RPMI7951 (cell line): ENCODE data around the gene MIAT. TPM values are rescaled to one million over a fixed set of nuclear protein-coding genes. Genes with fewer than 3 reads are reported as not detected.
"Not testable (repeated sequence)": the region's sequence is repeated elsewhere in the genome, so short reads cannot be mapped to it uniquely, and the experiment has no call there.

Source experiments
- DNase-seq: peaks from one replicate; pipeline ENCODE4 v3.0.0-alpha.2; 2012; ENCODE audit warnings: low read depth
- total RNA-seq: library from RNA; depleted of rRNA; stranded (reverse); fragments of >200 nt; shearing (Covaris generic); gene quantifications from 2 replicates; pipeline ENCODE4 v1.2.3, GENCODE V29; 2014; rRNA removed

The MIAT gene
- total RNA-seq = 0.39 and 0.48 TPM in 2 replicates

DNA sequence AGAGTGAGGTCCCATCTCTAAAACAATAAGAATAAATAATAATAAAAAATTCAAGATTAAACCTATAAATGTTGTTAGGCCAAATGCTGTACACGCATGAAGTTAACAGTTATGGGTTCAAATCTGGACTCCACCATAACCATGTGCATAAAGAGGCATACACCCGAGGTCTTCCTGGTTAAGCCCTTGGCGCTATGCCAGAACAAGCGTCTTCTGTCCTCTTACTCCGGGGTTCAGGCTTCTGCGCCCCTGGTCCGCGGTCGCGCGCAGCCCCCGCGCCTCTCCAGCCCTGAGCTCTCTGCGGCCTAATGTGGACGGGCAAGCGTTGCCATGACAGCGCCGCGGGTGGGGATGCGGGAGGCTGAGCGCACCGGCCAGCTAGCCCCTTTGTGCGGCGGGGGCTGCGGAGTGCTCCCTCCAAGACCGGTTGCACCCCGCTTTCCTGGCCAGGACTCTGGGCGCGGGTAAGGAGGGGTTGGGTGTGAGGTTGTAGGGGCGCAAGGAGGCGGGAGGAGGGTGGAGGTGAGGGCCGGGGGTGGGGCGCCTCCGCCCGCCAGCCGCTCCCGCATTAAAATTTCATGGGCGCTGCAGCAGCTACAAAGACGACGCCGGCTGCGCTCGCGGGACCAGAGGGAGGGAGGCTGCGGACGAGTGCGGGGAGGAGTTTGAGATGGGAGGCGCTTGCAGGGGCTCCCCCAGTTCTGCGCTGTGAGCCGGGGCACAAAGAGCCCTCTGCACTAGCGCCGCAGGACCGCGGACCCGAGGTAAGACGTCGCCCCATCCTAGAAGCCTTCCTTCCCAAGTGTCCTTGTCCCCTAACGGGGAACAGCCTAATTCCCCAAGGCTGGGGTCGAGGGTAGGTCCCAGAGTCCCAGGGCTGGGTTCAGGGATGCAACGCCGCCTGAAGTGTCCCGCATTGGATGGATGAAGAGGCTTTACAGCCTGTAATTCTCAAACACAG is at the start of gene MIAT:
Gene MIAT, plus strand, starts transcription at position 698 of the 961 bp plus-strand sequence.
- DNase-seq = peak; percentile 29

- no peak for DNase-seq
These were observed 49.3 kb upstream of the MIAT start for GRCh38 chr22:26608129-26608528.

GRCh38 chr22:26609287-26609686 is 48.1 kb upstream of the MIAT start:
- DNase-seq = no peak

DNA sequence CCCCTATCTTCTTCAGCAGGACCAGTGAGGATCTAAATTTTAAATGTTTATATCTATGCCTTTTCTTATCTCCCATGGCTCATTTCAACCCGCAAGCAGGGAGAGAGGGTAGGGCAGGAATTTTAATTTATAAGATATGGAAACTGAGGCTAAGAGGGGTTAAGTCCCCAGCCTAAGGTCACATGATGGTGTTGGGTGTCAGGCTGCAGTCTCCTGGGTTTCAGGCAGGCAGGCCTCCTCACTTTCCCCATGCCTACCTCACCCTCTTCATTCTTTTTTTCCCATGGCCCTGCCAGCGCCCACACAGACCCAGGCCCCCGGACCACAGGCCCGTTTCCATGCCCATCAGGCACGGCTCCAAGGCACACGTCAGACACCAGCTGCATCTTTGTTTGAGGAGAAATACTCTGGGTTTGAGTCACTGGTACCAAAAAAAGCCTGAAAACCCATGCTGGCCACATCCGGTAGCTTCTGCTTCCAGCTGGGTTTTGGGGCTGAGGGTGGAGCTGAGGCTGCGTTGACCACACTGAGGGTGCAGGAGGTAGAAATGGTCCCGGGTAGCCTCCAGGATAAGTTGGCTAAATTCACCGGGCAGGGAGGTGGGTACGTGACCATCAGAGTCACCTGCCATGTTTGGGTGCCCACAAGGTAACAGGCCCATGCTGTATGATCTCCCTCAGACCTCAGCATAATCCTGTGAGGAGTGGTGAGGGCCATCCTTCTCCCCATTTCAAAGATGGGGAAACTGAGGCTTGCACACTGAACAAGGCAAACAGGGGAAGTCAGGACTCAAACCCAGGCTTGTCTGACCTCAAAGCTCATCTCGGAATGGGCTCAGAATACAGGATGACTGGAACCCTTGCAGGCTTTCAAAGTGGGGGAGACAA is 47.1 kb upstream of the MIAT start:
- DNase-seq = peak; percentile 97

- DNase-seq = peak; percentile 68
These were observed 46.4 kb upstream of the MIAT start for GRCh38 chr22:26610996-26611395.

DNA sequence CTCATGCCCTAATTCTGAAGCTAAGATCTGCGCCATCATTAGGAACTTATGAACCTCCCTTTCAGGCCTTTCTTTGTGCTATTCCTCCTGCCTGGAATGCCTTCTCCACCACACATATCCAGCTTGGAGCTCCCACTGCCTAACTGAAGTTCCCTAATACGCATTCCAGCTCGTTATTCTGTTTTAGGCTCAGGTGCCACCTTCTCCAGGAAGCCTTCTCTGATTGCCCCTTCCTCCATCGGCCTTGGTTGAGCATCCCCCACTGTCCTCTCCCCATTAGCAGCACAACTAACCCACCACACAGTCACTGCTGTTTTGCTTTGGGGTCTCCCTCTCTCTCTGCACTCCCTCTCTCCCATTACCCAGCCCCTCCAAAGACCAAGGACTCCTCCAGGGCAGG is 44.7 kb upstream of the MIAT start:
- DNase-seq = no peak

DNA sequence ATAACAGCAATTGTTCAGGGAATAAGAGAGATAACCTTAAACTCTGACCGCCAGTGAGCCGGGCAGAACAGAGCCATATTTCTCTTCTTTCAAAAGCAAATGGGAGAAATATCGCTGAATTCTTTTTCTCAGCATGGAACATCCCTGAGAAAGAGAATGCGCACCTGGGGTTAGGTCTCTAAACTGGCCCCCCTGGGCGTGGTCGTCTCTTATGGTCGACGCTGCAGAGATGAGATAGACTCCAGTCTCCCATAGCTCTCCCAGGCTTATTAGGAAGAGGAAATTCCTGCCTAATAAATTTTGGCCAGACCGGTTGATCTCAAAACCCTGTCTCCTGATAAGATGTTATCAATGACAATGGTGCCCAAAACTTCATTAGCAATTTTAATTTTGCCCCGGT is 43.6 kb upstream of the MIAT start:
- DNase-seq = not testable (repeated sequence)

DNA sequence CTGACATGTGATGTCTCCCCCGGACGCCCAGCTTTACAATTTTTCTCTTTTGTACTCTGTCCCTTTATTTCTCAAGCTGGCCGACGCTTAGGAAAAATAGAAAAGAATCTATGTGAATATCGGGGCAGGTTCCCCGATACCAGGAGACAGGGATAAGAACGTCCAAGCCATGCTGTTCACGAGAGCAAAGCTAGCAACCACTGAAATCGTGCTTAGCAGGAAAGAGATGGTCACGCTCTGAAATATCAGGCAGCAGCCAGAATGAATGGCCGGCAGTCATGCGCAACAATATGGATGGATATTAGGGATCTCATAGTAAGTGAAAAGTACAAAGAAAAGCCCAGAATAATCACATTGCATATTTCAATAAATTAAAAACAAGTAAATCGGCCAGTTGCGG is 43.1 kb upstream of the MIAT start:
- no peak for DNase-seq

- no peak for DNase-seq
These were observed 42.2 kb upstream of the MIAT start for GRCh38 chr22:26615149-26615548.

GRCh38 chr22:26615830-26616435 is 41.5 kb upstream of the MIAT start:
- DNase-seq = no peak

- DNase-seq = no peak
These were observed 40.7 kb upstream of the MIAT start for GRCh38 chr22:26616650-26617049.

DNA sequence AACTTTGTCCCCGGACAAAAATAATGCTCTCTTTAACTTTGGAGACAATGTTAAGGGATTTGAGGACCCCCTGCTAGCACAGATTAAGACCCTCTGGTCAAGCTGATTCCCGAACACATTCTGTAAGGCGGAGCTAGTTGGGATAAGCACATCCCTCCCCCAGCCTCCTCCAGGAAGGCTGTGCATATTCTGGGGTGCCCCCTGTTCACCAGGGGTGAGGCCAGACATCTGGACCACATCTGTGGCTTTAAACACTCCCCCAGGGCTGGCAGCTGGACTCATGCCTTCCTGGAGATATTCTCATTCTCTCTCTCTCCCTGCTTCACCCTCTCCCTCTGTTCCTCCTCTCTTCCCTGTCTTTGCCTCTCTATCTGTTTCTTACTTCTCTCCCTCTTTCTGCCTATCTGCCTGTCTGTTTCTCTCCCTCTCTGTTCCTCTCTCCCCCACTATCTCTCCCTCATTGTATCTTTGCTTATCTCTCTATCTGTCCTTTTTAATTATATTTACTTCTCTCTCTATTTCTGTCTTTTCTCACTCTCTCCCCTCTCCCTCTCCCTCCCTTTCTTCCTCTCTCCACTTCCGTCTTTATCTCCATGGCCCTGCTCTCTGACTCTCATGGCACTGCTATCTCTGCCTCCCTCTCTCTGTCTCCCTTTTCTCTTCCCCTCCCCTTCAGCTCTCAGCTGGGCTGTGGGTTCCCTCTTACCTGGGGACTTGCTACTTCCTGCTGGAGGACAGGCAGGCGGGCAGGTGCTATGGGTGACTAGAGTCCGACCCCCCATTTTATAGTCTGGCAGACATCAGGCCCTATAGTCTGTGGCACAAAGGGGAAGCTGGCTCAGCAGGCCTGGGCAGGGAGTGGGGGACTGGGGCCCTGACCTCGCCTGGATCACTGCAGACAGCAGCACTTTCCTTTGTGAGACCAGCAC is 39.9 kb upstream of the MIAT start, which contains the start of gene CRYBB1:
Gene CRYBB1, minus strand, starts transcription at position 757 of the 929 bp plus-strand sequence. CDS start 1,708 bp downstream, outside the sequence.
- peak; percentile 81 for DNase-seq

DNA sequence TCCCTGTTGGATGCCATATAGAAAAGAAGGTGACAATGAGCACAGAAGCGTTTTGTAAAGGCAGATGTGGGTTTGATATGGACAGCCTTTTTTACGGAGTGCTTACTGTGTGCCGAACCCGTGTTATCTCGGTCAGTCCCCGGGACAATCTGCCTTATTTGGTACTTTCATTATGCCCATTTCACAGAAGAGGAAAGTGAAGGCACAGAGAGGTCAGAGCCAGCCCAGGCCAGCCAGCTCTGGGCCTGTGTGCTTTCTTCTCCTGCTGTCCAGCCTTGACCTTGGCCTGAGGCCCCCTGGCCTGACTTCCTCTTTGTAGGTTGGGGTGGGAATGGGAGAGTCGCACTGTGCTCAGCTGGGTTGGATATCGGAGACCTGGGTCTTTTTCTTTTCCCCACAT is 38.9 kb upstream of the MIAT start:
- no peak for DNase-seq

- peak; percentile 31 for DNase-seq
These were observed 37.9 kb upstream of the MIAT start for GRCh38 chr22:26619510-26619909.

DNA sequence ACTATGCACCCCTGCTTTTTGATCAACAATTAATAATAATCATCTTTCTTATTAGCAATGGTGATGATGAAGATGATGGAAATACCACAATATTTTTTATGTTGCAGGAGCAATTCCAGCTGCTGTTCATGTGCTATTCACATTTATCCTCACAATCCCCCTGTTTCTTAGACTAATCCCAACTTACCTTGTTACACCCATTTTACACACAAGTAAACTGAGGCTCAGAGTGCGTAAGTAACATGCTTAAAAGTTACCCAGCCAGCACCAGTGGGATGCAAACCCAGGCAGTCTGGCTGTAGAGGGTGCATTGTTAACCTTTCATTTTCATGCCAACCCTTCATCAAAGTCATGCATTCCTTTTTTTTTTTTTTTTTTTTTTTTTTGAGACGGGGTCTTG is 37.2 kb upstream of the MIAT start:
- DNase-seq = no peak

GRCh38 chr22:26621663-26622062 is 35.7 kb upstream of the MIAT start, which contains the start of gene CRYBA4:
CRYBA4 (plus strand) TSS chr22:26621963; CDS start chr22:26622597, 634 bp downstream.
- DNase-seq = no peak

GRCh38 chr22:26623984-26624383 is 33.4 kb upstream of the MIAT start:
- DNase-seq = no peak

GRCh38 chr22:26624803-26625202 is 32.6 kb upstream of the MIAT start:
- DNase-seq = no peak

- no peak for DNase-seq
These were observed 27.2 kb upstream of the MIAT start for GRCh38 chr22:26629988-26630761.

GRCh38 chr22:26631282-26631681 is 26.1 kb upstream of the MIAT start:
- DNase-seq = no peak
